ENCODE results near the gene STXBP5L.
"Not testable (repeated sequence)": the region's sequence is repeated elsewhere in the genome, so short reads cannot be mapped to it uniquely, and the experiment has no call there.

Gene STXBP5L

DNA sequence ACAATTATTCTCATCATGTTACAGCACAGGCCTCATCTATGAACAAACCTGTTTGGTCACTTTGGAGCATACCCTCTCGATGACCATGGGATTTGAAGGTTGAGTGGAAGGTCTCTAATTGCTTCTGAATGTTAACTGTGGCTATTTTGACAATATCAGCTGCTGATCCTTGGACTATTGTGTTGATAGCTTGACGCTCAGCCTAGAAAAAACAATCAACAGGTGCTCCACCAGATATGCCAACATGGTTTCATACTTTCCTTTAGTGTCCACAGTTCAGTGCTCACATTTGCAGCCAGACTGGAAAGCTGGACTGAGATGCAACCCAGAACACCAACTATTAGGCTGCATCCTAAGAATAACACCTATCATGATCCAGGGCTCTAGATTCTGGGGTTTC, 528.1 kb downstream of the STXBP5L start:
- Histone ChIP-seq H4K20me1 (ENCODE audit: insufficient read depth, low read length) (no peaks in the 10 kb centered on the region), H3K9me3 (ENCODE audit: insufficient read depth, low read length) (no peaks in the 10 kb centered on the region), H3K79me2 (ENCODE audit: low read length) (no peaks in the 10 kb centered on the region), H3K27ac (ENCODE audit: low read length) (no peak overlapping the region), H3K4me1 (ENCODE audit: low read length) (peaks cover 20% of the 10 kb centered on the region), H3K9ac (ENCODE audit: low read length) (no peak overlapping the region), H3K36me3 (replicated peaks; ENCODE audit: low read depth, low read length) (peaks cover 48% of the 10 kb centered on the region), H3K27me3 (ENCODE audit: low read depth, low read length) (no peaks in the 10 kb centered on the region), H2AFZ (ENCODE audit: low read depth, low read length) (no peak overlapping the region), H3K4me2 (ENCODE audit: low read length) (no peak overlapping the region), H3K4me3 (ENCODE audit: low read length) (no peak overlapping the region)
- TF ChIP-seq, protein P1, sequence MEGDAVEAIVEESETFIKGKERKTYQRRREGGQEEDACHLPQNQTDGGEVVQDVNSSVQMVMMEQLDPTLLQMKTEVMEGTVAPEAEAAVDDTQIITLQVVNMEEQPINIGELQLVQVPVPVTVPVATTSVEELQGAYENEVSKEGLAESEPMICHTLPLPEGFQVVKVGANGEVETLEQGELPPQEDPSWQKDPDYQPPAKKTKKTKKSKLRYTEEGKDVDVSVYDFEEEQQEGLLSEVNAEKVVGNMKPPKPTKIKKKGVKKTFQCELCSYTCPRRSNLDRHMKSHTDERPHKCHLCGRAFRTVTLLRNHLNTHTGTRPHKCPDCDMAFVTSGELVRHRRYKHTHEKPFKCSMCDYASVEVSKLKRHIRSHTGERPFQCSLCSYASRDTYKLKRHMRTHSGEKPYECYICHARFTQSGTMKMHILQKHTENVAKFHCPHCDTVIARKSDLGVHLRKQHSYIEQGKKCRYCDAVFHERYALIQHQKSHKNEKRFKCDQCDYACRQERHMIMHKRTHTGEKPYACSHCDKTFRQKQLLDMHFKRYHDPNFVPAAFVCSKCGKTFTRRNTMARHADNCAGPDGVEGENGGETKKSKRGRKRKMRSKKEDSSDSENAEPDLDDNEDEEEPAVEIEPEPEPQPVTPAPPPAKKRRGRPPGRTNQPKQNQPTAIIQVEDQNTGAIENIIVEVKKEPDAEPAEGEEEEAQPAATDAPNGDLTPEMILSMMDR (IDR thresholded peaks at IDR 0.05; ENCODE audit: low read depth, low read length) = no peak
- no peak for TF ChIP-seq EZH2phosphoT487 (IDR thresholded peaks at IDR 0.05; ENCODE audit: low read depth)

DNA sequence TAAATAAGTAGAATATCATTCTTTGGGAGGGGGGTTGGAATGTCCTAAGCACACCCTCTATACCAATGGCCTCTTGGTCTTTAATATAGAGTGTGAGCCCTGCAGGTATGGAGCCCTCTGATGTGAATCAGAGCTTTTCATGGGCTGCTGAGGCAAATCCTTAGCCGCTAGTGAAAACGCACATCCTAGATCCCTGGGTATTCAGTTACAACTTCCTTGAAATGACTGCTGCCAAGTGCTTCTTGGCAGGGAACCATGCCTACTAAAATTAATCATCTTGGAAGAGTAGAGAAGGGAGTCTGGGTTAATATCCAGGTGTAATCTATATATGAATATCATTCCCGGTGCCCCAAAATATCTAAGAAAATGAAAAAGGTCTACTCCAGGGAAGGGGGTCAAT, 528.6 kb downstream of the STXBP5L start:
- no peak overlapping the region for H3K4me2 ChIP-seq (ENCODE audit: low read length)
- H2AFZ ChIP-seq (ENCODE audit: low read depth, low read length) = no peak overlapping the region
- no peaks in the 10 kb centered on the region for H3K79me2 ChIP-seq (ENCODE audit: low read length)
- peaks cover 49% of the 10 kb centered on the region for H3K36me3 ChIP-seq (replicated peaks; ENCODE audit: low read depth, low read length)
- H3K9me3 ChIP-seq (ENCODE audit: insufficient read depth, low read length) = no peaks in the 10 kb centered on the region
- no peak overlapping the region for H3K27ac ChIP-seq (ENCODE audit: low read length)
- no peak overlapping the region for H3K4me3 ChIP-seq (ENCODE audit: low read length)
- H3K9ac ChIP-seq (ENCODE audit: low read length) = no peak overlapping the region
- H3K4me1 ChIP-seq (ENCODE audit: low read length) = peaks cover 20% of the 10 kb centered on the region
- H4K20me1 ChIP-seq (ENCODE audit: insufficient read depth, low read length) = no peaks in the 10 kb centered on the region
- no peak for TF ChIP-seq EZH2phosphoT487 (IDR thresholded peaks at IDR 0.05; ENCODE audit: low read depth)
- TF ChIP-seq, protein P1 (IDR thresholded peaks at IDR 0.05; ENCODE audit: low read depth, low read length) = no peak
- H3K27me3 ChIP-seq (ENCODE audit: low read depth, low read length) = no peaks in the 10 kb centered on the region

DNA sequence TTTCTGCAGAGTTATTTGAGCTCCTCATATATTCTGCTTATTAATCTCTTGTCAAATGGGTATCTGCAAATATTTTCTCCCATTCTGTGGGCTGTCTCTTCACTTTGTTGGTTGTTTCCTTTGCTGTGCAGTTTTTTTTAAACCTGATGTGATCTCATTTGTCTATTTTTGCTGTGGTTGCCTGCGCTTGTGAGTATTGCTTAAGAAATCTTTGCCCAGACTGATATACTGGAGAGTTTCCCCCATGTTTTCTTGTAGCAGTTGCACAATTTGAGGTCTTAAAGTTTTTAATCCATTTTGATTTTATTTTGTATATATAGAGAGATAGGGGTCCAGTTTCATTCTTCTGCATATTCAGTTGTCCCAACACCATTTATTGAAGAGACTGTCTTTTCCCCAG, 535.5 kb downstream of the STXBP5L start:
- Histone ChIP-seq H4K20me1 (ENCODE audit: insufficient read depth, low read length) (no peaks in the 10 kb centered on the region), H3K27me3 (ENCODE audit: low read depth, low read length) (no peaks in the 10 kb centered on the region), H3K9me3 (ENCODE audit: insufficient read depth, low read length) (no peaks in the 10 kb centered on the region), H3K27ac (ENCODE audit: low read length) (no peak overlapping the region), H3K4me2 (ENCODE audit: low read length) (no peak overlapping the region), H3K4me1 (ENCODE audit: low read length) (no peaks in the 10 kb centered on the region), H3K4me3 (ENCODE audit: low read length) (no peak overlapping the region), H3K9ac (ENCODE audit: low read length) (no peak overlapping the region), H3K36me3 (replicated peaks; ENCODE audit: low read depth, low read length) (peaks cover 28% of the 10 kb centered on the region), H3K79me2 (ENCODE audit: low read length) (no peaks in the 10 kb centered on the region), H2AFZ (ENCODE audit: low read depth, low read length) (no peak overlapping the region)
- TF ChIP-seq, protein P1 (IDR thresholded peaks at IDR 0.05; ENCODE audit: low read depth, low read length) = no peak

DNA sequence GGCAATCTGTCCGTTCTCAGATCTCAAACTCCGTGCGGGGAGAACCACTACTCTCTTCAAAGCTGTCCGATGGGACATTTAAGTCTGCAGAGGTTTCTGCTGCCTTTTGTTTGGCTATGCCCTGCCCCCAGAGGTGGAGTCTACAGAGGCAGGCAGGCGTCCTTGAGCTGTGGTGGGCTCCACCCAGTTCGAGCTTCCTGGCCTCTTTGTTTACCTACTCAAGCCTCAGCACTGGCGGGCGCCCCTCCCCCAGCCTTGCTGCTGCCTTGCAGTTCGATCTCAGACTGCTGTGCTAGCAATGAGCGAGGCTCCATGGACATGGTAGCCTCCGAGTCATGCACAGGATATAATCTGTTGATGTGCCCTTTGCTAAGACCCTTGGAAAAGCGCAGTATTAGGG, 543.7 kb downstream of the STXBP5L start:
- H3K4me1 ChIP-seq (ENCODE audit: low read length); H3K4me2 ChIP-seq (ENCODE audit: low read length); H2AFZ ChIP-seq (ENCODE audit: low read depth, low read length); H3K4me3 ChIP-seq (ENCODE audit: low read length); H3K79me2 ChIP-seq (ENCODE audit: low read length); H3K9ac ChIP-seq (ENCODE audit: low read length); H3K27me3 ChIP-seq (ENCODE audit: low read depth, low read length); H3K27ac ChIP-seq (ENCODE audit: low read length); H4K20me1 ChIP-seq (ENCODE audit: insufficient read depth, low read length); H3K9me3 ChIP-seq (ENCODE audit: insufficient read depth, low read length): not testable (repeated sequence)
- peaks cover 22% of the 10 kb centered on the region for H3K36me3 ChIP-seq (replicated peaks; ENCODE audit: low read depth, low read length)

DNA sequence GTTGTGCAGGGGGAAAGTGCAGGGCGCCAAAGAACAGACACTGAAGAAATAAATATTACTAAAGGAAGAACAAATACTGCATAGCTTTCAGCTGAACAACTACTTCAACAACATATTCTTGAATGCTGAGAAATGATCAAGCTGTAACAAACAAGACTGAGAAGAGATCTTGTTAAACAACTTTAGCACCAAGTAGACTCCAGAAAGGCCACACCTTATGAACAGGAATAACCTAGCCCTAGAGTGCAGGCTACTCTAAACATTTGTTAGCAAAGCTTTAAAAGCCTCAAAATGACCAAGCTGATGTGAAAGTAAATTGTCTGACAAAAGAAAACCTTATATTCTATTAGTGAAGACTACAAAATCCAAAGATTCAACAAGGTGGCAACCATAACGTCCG, 554.6 kb downstream of the STXBP5L start:
- Histone ChIP-seq H3K4me2 (ENCODE audit: low read length) (no peak overlapping the region), H3K9ac (ENCODE audit: low read length) (no peak overlapping the region), H3K27me3 (ENCODE audit: low read depth, low read length) (no peaks in the 10 kb centered on the region), H3K36me3 (replicated peaks; ENCODE audit: low read depth, low read length) (peaks cover 64% of the 10 kb centered on the region), H3K27ac (ENCODE audit: low read length) (no peak overlapping the region), H3K4me3 (ENCODE audit: low read length) (no peak overlapping the region), H2AFZ (ENCODE audit: low read depth, low read length) (no peak overlapping the region), H3K4me1 (ENCODE audit: low read length) (no peaks in the 10 kb centered on the region), H3K9me3 (ENCODE audit: insufficient read depth, low read length) (no peaks in the 10 kb centered on the region), H4K20me1 (ENCODE audit: insufficient read depth, low read length) (no peaks in the 10 kb centered on the region), H3K79me2 (ENCODE audit: low read length) (peaks cover 7% of the 10 kb centered on the region)
- TF ChIP-seq EZH2phosphoT487 (IDR thresholded peaks at IDR 0.05; ENCODE audit: low read depth) = no peak
- TF ChIP-seq, protein P1 (IDR thresholded peaks at IDR 0.05; ENCODE audit: low read depth, low read length) = no peak

Measured in OCI-LY3 (cell line).